Endometrium (tissue), 2 donors: ENCODE results near the gene ARHGAP23.

ENCODE experiments used
- FAIRE-seq: peaks from 2 replicates; lab custom pipeline; 2012; peaks lifted over from hg19 to GRCh38; lab: Jason Lieb, UNC
- donor health status: control.
- donor health status: control.

Gene ARHGAP23

DNA sequence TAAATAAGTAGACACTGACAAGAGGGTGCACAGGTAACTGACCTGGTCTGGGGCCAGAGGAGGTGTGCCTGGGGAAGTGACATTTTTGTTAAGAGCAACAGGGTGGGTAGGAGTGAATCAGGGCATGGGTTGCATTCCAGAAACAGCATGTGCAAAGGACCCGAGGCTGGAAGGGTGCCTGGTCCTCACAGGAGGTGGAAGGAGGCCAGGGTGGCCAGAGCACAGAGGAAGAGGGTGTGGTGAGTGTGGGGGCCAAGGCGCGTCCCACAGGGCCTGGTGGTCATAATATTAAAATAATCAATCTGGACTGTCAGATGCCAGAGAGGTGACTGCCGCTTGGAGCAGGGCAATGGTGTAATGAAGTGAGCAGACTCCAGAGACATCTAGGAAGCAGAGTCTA lies 14.3 kb downstream of the ARHGAP23 start:
- FAIRE-seq, result no peak

DNA sequence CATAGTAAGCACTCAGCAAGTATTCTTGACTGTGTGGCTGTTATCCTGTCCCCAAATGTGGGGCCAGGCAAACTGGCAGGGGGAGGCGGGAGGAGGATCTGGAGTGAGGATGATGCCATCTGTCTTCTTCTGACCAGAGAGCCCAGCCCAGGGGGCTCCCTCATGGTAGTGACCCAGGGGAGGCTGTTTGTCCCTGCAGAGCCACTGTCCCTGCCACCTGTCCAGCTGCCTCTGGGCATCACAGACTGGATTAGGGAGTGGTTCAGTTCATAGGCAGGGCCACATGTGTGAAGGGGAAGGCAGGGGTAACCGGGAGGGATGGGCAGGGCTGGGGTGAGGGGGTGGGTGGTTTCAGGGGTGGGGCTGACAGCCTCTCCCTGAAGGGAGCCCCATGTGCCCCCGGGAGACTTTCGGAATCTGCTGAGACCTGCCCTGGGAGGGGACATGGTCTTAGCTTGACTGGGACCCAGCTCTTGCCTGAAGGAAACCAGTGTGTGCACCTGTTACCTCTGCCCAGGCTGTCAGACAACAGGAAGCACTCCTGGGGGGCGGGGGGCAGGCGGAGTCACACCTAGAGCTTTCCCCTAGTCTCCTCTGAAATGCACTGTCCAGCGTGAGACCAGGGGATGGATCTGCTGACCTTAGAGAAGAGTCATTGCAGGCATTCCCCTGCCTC lies 15.2 kb downstream of the ARHGAP23 start:
- no peak for FAIRE-seq

DNA sequence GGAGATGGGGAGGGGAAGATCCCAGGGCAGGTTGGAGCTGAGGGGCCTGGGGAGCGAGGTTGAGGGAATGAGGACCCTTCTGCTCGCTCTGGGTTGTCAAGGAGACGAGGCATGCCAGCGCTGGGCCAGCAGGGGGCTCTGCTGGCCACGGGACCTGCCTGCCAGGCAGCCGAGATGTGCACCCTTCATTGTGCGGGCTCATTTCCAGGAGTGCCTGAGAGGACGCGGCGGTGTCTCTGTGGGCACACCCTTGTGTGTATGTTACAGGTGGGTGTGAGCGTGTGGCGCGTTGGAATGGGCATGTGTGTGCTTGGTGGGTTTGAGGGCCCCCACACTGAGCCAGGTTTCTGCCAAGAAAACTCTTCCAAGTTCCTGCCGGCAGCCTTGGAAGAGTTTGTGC lies 15.9 kb downstream of the ARHGAP23 start:
- FAIRE-seq, result no peak

DNA sequence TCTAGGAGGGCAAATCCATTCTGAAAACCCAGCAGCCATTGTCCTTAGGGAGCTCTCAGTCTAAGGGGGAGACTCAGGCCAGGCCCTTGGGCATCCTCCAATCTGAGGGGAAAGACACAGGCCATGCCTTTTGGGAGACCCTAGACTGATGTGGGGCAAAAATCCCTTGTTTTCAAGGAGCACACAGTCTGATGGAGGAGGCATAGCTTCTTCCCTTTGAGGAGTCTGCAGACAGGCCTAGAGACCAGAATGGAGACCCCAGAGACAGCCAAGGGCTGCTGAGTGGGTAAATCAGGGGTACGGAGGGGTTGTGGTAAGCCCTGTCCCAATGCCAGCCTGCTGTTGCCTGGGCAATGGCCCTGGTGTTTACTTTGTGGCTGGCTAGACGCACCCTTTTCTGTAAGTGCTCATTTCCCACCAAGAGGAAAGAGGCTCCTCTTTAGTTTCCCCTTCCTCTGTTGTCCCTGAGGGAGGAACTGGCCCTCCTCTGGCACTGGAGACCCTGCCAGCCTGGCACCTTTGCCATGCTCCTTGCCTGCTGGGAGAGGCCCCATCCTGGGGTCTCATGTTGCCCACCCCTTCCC lies 19.3 kb downstream of the ARHGAP23 start:
- FAIRE-seq, result no peak

DNA sequence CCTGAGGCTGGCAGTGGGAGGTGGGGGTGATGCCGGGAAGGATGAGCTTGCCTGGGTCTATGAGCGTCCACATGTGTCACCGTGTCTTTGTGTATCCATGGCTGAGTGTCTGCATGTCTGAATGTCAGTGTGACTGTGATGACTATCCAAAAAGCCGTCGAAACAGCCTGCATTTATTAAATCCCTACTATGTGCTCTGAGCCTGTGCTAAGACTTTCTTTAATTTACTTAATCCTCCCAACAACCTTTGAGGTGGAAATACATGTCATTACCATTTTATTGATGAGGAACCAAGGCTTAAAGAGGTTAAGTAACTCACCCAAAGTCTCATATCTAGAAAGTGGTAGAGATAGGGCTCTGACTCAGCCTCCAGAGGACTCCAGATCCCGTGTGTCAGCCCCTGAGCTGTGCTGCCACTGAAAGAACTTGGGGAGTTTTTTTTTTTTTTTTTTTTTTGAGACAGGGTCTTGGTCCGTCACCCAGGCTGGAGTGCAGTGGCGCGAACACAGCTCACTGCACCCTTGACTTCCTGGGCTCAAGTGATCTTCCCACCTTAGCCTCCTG lies 20.0 kb downstream of the ARHGAP23 start:
- no peak for FAIRE-seq

DNA sequence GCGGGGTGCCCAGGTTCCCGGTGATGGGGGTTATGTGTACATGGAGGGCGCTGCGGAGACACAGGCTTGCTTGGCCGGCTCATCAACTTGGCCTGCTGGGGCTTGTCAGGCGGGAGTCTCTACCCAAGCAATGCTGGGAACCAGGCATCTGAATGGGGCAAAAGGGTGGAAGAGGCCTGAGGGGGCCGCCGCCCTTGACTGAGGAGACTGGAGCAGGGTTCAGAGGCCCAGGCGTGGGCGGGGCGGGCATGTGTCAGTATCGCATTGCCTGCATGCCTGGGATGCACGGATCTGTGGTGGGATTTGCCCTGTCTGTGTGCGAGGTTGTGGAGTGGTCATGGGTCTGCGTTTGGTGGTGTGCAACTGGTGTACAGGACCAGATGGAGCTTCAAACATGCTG lies 21.1 kb downstream of the ARHGAP23 start:
- no peak for FAIRE-seq

DNA sequence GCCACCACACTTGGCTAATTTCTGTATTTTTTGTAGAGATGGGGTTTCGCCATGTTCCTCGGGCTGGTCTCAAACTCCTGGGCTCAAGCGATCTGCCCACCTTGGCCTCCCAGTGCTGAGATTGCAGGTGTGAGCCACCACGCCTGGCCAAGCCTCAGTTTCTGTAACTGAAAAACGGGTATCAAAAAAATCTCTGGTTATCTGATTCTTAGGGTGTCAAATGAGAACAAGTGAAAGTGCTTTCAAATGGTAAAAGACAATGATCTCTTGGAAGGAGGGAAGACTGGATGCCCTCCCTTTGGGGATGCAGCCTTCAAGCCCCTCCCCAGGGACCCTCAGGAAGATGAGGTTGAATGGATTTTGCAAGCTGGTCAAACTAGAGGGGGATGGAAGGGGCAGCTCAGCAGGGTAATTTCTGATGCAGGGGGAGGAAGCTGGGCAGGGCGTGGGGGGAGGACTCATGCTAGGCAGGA lies 22.3 kb downstream of the ARHGAP23 start:
- no peak for FAIRE-seq

DNA sequence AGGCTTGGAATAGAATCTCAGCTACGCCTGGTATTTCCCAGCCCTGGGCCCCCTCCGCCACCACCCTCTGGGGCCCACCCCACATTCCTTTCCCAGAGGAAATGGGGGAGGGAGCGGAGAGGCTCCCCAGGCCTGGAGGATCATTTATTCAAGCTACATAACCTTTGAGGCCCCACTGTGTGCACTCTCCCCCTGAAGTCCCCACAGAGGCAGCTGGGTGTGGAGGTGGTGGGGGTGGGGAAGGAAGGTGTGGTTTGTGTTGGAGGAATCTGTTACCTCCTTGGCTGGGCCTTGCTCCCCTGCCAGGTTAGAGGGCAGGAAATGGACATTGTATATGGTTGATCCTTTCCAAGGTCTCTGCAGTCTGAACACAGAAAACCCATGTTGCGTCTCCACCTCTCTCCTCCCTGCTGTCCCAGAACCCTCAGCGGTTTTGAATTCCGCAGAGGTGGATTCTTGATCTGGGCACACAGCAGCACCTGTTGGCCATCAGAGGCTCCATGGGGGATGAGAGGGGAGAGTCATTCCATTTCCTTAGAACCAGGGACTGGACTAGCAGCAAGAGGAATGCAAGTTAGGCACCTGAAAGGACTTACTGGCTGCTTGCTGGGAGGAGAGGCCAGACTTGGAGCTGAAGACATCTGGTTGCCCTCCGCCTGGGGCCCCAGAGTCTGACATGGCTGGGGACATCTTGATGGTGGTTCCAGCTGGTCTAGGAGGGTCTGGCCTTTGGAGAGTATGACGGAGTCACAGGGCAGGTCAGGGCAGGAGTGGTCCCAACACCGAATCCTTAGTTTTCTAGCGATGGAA lies 23.0 kb downstream of the ARHGAP23 start:
- FAIRE-seq, result no peak

DNA sequence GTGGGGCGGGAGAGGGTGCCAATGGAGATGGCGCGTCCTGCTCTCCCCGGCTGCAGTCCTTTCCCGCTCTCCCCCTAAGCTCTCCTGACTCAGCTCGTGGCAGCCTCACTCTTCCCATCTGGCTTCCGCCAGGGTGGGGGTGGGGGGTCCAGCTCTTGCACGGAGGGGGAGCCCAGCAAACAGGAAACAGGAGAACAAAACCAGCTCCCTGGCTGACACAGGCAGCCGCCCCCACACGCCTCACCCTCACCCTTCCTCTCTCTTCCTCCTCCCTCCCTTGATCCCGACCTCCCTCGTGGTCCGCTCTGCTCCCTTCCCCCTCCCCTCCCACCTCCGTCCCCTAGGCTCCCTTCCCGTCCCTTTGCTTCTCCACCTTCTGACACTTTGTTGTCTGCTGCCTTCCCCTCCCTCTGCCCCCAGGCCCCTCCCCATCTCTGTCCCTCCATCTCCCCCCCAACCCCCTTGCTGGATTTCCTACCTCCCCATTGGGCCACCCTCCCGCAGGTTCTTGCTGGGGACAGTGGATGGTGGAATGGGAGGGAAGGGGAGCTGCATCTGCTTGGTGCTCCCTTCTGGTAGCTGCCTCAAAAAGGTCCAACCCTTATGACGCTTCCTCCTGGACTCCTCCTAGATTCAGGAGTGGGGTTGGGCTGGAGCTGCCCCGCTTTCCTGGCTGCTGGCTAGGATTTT lies 23.7 kb downstream of the ARHGAP23 start:
- no peak for FAIRE-seq

DNA sequence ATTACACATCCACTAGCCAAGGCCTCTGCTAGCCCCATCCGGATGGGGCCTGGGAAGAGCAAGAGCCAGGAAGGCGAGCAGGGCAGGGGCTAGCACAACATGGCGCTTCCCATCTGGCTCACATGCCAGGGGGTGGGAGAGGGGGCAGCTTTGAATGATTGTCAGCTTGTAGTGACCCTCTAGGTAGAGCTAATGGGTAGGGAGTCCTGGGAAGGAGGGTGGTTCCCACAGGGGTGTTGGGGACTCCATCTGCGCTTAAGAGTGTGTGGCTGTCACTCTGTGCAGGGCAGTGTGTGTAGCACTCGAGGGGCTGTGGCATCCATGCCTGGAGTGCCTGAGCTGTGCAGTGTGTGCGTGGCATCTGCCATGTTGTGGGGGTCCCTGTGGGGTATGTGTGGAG lies 24.5 kb downstream of the ARHGAP23 start:
- no peak for FAIRE-seq

DNA sequence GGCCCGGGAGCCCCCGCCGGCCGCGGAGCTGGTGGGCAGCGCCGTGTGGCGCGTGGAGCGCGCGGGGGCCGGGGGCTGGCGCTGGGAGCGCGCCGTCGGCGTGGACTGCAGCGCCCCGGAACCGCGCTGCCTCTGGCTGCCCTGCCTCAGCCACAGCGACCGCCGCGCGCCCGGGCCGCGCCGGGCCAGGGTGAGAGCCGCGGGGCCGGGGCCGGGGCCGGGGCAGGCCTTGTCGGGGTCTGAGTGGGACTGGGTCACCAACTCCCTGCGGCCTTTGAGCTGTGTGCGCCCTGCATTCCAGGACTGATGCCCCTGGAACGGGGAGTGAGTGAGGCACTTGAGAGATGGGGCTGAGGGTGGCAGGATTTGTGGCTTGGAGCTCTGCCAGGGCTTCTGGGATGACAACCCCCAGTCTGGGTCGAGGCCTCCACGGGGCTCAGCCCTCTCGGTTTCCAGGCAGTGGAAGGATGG lies 25.7 kb downstream of the ARHGAP23 start:
- FAIRE-seq, result no peak

DNA sequence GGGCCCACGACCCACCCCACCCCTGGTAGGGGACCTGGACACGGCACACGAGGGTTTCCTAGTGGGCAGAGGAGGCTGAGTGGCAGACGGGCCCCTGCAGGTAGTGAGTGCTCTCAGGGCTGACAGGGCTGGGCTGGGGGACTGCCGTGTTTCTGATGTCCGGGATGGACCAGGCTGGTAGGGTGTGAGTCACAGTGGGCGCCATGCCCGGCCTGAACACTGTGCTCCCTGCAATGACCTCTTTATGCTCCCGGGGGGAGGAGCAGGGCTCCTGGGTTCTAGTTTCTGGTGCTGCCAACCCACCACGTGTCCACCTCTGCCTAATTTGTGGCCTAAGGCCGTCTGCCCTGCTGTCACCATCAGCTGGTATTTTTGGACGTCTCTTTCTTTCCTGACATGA lies 26.3 kb downstream of the ARHGAP23 start:
- FAIRE-seq, result no peak

DNA sequence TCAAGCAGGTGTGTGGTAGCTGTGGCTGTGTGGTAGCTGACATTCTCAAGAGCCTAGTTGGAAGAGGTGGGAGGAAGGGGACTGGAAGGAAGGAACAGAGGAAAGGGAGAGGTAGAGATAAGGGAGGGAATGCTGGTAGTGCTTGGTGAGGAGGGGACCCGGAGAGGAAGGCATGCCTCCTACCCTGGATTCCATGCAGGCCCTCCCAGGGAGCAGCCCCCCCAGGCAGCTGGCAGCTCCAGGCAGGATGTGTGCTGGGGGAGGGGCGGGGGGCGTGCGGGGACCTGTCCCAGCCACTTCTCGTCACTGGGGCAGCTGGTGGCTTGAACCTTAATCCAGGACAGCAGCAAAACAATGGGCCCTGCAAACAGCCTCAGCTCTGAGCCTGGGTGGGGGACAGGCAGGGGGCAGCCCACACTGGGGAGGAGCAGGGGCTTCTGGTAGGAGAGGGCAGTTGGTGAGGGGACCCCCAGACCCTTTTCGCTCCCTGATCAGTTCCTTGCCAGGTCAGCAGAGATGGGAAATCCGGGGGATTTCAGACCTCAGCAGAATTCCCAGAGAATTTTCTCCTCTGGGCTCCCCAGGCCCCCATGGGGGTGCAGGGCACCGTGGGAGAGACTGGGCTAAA lies 27.1 kb downstream of the ARHGAP23 start:
- FAIRE-seq, result no peak

DNA sequence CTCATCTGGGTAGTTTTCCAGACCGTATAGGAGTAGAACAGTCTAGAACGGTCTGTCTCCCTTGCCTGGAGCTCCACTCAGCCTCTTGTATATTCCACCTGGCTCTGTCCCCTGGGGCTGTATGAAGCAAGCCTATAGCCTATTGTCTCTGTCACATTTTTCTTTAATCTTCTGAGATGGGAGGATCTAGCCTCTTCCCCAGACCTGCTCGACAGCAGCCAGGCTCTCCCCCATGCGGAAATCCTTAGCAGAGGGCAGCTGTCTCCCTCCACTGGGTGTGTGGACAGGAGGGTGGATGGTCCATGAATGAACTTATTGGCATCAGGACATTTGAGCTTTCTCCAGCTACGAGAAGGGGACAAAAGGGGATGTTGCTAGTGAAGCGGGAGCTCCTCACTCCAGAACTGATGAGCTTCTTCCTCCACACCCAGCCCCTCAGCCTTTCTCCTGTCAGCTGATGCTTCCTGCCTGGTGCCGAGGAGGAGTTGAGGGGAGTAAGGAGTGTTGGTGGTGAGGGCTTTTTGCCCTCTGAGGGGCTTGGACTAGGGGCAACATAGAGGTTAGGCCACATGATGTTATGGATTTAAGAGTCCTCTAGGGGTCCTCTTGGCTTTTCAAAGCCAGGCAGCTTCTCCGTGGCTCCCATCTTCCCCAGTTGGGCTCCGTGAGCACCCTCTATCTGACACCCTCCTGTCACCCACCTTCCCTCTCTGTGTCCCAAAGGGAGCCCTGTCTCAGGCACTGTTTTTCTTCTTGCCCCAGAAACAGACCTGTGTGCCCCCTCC lies 28.0 kb downstream of the ARHGAP23 start:
- no peak for FAIRE-seq

DNA sequence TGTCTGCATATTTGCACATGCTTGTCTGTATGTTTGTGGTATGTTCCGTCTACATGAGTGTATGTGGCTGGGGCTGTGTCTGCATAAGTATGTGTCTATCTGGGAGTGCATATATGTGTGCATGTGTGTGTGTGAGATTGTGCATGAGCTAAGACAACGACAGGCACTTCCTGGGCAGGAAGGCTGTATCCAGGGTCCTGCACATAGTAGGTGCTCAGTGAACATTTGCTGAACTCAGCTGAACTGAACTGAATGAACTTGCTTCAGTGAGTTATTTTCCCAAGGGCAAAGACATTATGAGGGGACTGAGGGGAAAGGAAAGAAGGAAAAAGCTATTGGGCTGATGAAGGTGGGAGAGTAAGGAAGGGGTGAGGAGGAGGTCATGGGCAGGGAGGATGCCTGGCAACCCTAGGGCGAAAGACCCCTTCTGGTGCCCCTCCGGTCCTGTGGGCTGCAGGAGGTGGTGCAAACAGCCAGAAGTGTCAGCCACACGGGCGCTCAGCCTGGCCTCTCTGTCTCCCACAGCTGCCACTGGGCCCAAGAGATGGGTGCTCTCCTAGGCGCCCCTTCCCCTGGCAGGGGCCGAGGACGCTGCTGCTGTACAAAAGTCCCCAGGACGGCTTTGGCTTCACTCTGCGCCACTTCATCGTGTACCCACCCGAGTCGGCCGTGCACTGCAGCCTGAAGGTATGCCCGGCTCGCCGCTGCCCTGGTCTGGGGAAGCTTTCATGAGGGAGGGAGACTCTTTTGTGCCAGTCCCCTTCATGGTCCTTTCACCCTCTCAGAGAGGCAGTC lies 29.5 kb downstream of the ARHGAP23 start:
- no peak for FAIRE-seq

DNA sequence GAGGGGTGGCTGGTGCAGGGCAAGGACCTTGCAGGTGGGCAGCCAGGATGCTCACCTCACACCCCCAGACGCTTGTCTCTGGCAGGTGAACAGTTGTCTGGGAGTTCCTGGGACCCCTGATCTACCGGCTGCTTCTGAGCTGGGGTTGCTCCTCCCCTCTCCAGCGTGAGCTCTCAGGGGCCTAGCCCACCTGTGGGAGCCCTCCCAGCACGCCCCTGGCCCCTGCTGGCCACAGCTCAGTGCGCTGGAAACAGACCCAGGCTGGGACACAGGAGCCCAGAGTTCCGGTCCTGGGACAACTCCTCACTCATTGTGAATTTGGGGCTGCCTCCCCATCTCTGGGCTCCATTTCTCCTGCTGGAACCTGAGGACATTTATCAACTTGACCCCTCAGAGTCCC lies 30.3 kb downstream of the ARHGAP23 start:
- FAIRE-seq, result no peak

DNA sequence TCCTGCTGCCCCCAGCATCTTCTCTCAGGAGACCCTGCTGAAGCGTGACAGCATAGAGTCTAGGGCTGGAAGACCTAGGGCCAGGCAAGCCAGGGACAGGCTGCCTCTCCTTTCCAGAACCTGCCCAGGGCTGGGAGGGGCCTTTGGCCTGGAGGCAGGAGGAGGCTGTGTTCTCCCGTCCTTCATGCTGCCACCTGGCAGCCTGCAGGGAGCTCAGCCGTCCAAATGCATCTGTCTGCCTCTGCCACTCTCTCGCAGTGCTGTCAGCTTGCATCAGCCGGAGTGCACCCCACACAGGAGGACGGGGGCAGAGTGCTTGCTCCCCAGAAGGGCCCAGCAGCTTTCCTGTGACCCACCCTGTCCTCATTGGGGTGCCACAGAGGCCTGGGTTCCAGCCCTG lies 31.3 kb downstream of the ARHGAP23 start:
- FAIRE-seq, result no peak

DNA sequence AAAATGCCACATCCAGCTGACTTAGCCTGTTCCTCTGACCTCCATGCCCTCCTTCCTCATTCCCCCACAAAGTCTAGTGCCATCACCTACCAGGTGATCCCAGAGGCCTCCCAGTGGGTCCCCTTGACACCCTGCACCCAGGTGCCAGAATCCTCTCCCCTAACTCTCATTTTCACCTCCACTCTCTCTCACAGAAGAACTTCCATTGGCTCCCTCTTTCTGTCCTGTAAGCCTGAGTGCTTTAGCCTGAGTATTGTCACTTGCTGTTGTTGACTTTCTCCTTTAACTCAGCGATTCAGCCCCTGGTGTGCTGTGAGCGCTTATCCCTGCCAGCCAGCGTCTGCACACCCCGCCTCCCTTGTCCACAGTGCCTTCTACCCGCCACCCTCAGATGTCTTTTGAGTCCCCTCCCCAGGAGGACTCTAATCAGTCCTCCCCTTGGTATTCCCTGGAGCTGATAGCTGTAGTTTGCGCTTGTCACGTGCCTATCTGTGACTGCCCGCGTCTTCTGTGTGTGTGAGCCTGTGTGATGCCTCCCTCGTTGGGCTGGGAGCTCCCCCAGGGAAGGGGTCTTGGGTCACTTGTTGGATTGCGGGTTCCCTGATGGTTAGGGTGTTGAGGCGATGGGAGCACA lies 31.9 kb downstream of the ARHGAP23 start:
- no peak for FAIRE-seq
